GDM1 (cell line): ENCODE results near the gene NRDE2.

Experiments
- DNase-seq: peaks from one replicate; lab custom pipeline; 2025; lab: John Stamatoyannopoulos, UW

The NRDE2 gene

DNA sequence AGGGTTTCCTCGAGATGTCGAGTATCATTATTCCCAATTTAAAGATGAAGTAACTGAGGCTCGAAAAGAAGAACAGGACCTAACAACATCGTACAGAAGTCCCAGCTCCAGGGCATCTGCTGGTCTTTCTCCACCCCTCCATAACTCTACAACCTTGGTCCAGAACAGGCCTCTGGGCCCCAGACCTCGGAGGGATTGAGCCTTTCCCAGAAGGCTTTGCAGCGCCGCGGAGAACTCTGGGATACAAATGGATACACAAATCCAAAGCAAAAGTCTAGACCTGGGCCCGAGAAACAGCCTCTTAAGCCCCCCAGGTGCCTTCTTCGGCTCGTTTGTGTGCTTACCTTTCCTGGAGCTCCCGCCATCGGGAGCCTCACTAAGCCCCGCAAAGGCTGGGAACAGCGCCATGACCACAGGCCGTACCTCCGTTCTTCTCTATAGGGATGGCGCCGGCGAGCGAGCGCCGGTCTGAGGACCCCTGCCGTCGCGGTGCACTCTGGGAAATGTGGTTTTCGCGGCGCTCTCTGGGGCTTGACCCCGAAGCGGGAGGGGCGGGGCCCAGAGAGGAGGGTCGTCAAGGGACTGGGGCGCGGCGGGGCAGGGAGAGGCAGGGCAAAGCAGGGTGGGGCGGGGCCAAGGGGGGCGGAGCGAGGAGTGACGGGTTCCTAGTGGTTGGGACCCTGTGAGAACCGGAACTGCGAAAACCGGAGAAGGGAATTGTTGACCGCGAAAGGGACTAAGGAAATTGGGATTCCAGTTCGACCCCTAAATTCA, at the start of gene NRDE2:
Gene NRDE2 (minus strand): TSS at position 445 of the 774 bp plus-strand sequence. CDS start 37 bp downstream, at position 408.
- DNase-seq, result peak; percentile 97

GRCh38 chr14:90381011-90381786, 49.5 kb upstream of the NRDE2 start:
- no peak for DNase-seq

DNA sequence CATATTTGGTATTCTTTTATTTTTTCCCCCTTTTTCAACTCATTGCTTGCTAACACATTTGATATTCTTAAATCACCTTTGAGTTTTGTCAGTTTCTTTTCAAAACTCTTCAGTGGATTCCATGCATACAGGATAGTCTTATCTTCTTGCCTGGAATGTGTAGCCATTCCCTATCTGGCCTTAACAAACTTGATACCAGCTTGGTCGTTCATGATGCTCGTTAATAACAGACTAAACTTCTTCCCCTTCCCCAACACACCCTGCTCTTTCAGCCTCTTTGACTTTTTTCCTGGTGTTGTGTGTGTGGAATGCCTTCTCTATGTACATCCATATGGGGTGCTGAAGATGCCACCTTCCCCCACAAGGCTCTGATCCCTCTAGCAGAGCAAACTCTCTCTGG, 47.4 kb upstream of the NRDE2 start:
- no peak for DNase-seq

DNA sequence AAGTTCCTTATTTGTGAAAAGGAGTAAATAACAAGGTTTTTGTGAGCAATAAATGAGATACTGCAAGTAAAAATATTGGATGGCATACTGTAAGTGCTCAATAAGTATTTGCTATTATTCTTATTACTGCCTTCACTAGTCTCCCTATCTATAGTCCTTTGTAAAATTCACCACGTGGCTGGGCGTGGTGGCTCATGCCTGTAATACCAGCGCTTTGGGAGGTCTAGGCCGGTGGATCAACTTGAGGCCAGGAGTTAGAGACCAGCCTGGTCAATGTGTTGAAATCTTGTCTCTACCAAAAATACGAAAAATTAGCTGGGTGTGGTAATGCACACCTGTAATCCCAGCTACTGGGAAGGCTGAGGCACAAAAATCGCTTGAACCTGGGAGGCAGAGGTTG, 46.5 kb upstream of the NRDE2 start:
- DNase-seq, result no peak

- DNase-seq, result no peak
Measured at GRCh38 chr14:90375934-90376333, 44.2 kb upstream of the NRDE2 start.

- no peak for DNase-seq
Measured at GRCh38 chr14:90374813-90375212, 43.1 kb upstream of the NRDE2 start.

- no peak for DNase-seq
Measured at GRCh38 chr14:90373887-90374286, 42.1 kb upstream of the NRDE2 start.

DNA sequence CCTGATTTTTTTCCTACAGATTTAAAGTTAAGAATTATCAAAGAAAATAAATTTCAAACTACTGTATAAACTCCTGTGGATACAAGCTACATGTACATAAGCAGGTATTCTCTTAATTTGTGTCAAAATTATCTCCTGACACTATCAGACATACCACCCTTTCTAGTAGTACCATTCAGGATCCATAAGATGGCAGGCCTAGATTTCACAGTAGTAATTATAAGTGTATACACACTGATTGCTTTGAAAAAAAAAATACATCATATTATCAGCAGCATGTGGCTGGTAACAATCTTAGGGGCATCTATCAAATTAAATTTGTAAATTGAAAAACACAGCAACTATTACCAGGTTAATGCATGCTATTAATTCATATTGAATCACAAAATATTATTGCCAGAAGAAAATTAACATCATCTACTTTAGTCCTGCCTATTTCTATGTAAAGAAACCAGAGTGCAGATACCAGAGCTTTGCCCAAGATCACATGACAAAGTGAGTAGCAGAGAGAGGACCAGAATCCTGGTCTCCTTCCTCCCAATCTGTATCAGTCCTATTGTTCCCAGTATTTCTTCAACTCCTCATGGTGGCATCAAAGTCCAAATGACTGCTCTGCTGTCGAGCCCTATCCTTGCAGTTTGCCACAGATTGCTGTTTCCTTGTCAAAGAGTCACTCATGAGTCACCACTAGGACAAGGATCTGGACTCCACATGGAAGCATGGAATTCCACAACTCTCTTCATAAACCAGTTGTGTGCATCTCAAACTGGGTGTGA, 37.4 kb upstream of the NRDE2 start:
- DNase-seq, result no peak

DNA sequence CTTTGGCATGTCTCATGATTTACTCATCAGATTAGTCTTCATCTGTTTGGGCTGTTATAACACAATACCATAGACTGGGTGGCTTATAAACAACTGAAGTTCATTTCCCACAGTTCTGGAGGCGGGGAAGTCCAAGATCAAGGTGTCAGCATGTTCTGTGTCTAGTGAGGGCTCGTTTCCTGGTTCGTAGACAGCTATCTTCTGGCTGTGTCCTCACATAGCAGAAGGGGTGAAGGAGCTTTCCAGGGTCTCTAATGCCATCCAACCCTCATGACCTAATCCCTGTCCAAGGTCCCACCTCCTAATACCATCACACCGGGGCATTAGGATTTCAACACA, 30.8 kb upstream of the NRDE2 start:
- DNase-seq, result no peak

GRCh38 chr14:90361865-90362557, 30.3 kb upstream of the NRDE2 start:
- DNase-seq, result no peak

DNA sequence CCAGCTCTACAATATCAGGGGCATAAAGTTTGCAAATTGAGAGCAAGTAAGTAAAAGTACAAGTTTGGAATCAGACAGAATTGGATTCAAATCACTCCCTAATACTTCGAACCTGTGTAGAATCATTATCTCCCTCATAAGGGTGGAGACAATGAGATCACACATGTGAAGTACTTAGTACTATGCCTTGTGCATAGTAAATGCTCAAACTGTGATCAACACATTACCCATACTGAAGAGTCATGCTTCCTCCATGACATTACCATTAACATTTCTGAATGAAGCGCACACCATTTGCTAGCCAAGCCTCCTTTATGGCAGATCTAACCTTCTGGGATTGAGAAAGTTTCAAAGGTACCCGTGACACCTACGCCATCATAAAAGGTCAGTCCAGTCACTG, 26.6 kb upstream of the NRDE2 start:
- no peak for DNase-seq

DNA sequence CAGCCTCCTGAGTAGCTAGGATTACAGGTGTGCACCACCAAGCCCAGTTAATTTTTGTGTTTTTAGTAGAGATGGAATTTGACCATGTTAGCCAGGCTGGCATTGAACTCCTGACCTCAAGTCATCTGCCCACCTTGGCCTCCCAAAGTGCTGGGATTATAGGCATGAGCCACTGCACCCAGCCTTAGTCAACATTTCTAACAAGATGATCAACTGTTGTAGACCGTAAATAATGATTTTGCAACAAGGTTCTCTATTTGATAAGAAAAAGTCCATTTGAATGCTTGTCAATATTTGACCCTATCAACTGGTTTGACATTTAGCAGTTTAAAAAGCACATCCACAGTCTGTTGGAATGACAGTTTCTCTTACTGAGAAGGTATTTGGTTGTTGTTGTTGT, 25.2 kb upstream of the NRDE2 start:
- no peak for DNase-seq

- no peak for DNase-seq
Measured at GRCh38 chr14:90355540-90356518, 24.1 kb upstream of the NRDE2 start.

DNA sequence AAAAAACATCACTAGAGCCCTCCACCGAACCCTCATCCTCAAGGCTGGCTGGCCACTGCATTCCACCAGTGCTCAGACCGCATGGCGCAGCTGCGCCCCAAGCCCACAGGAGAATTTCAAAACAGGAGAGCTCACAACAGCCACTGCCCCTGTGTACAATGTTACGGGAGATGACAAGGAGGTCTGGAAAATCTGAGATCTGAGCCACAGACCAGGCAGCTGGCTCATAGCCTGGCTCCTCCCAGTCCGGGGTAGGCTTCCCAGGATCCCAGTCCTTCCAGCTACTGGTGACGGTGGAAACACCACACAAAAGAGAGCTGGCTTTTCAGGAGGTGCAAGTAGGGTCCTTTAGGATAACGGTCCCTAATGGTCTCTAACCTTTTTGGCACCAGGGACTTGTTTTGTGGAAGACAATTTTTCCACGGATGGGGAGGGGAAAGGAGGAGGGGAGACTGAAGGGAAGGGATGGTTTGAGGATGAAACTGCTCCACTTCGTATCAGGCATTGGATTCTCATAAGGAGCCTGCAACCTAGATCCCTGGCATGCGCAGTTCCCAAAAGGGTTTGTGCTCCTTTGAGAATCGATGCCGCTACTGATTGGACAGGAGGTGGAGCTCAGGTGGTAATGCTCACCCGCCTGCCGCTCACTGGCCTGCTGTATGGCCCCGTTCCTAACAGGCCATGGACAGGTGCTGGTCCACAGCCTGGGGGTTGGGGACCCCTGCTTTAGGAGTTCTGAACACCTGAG, 23.0 kb upstream of the NRDE2 start:
- no peak for DNase-seq

- DNase-seq, result no peak
Measured at GRCh38 chr14:90349739-90350138, 18.0 kb upstream of the NRDE2 start.

- no peak for DNase-seq
Measured at GRCh38 chr14:90348270-90348669, 16.5 kb upstream of the NRDE2 start.

DNA sequence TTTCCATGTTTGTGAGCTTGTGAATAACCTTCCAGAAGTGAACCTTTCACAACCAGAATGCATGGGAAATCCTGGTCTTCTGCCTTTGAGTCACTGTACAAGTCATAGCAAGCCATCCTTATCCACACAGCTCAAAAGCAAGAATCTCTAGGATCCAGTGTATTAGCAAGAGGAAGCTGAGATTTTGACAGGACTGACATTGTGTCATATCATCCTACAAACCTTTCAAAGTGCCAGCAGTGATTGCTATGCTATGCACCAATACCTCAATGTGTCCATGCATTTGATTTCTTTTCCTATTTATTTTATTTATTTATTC, 13.5 kb upstream of the NRDE2 start:
- no peak for DNase-seq

DNA sequence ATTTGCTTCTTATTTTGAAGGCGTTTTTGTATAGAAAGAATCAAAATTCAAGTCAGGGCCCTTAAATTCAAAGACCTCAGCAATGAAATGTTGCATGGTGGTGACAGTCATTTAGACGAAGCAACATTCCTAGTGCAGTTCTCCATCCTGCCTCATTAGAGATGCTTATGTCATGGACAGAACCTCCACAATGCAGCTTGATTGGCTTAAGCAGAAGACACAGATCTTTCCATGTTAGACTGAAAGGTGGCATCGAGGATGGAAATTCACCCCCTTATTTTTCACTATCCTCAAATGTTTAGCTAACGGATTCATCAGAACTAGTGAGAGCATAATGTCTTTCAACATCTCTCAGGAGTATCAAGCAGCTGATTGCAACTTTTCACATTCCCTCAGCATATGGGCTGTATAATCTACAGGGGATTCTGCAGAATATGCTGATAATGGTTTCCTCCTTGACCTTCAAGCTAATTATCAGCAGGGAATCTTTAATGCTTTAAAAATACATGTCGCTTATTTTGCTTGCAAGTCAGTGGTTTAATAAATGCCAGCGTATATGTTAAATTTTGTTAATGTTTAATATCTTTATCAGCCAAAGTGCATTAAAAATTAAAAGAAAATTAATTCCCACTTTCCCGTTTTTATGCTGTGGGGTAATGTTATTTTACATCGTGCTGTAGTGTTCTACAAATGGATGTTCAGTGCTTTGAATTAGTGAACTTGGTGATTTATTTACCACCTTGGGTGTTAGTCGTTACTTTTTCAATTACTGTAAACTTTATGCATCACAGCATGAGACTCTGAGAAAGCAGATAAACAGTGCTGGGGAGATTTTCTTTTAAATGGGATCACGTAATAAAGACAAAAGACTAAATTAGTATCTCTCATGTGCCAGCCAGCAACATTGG, 12.8 kb upstream of the NRDE2 start:
- no peak for DNase-seq

- DNase-seq, result no peak
Measured at GRCh38 chr14:90342327-90342726, 10.6 kb upstream of the NRDE2 start.
